Measurements from ENCODE around the gene EDN2.
A peak's percentile ranks its signal among the peaks of the same experiment; 100 is the strongest.

EDN2 gene

DNA sequence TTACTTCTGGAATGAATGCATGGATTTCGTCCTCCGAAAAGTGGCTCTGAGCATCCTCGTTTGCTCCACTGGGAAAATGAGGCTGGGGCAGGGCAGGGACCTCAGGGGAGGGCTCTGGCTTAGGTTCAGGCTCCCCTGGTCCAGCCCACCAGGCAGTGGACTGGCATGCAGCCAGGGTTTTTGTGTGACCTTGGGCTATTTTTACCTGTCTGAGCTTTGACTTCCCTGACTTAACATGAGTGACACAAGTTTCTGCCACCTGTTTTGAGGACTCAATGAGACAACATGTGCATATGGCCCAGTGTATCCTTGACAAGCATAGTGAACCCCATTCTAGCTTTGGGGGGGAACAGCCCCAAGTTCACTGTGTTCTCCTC lies 32.6 kb upstream of the EDN2 start:
- DNase-seq (ENCODE audit: low spot score): no peak

DNA sequence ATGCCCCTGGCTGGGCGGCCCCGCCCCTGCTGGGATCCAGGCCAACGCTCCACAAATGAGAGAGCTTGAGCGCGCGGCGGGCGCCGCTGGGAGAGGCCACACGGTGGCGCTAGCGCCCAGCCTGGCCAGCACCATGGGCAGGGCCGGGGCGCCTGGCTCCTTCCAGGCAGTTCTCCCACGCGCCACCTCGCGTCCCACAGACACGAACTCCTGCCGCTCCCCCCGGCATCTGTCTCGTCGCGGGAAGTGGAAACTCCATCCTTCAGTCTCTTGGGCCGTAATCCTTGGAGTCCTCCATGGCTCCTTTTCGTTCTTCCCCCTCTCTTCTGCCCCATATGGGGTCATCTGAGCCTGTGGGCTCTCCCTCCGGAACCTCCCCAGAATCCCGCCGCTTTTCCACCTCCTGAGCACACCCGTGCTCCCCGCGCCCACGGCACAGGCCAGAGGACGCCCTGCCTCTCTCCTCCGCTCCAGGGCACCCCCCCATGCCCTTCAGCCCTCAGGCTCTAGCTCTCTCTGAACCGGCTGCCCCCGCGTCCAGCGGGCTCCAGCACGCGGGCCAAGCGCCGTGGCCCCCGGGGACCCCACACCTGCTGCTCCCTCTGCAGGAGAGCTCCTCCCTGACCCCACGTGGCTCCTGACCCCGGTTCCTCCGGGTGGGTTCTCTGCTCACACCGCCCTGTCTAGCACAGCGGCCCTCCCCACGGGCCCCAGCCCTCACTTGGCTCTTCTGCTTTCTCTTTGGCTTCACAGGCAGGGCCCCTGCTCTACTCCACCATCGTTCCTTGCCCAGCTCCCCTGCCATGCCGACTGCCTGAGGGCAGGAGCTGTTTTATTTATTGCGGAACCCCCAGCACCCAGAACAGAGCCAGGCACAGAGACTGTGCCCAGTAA lies 31.9 kb upstream of the EDN2 start:
- peak; percentile 41 for DNase-seq (ENCODE audit: low spot score)

DNA sequence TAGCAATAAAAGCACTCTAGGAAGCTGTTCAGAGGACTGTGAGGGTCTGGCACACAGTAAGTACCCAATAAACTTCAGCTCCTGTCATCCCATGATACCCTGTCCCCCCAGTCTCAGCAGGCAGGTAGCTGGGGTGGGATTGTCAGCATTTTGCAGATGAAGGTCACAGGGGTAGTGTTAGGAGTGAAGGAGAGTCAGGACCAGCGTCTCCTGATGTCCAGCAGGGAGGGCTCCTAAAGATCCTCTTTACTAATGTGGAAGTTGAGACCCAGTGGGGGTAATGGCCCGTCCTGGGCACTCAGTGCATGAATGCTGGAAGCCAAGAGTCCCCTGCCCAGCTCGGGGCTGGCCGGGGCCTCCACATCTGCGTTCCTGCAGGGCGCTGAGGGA lies 31.3 kb upstream of the EDN2 start:
- DNase-seq (ENCODE audit: low spot score): no peak

DNA sequence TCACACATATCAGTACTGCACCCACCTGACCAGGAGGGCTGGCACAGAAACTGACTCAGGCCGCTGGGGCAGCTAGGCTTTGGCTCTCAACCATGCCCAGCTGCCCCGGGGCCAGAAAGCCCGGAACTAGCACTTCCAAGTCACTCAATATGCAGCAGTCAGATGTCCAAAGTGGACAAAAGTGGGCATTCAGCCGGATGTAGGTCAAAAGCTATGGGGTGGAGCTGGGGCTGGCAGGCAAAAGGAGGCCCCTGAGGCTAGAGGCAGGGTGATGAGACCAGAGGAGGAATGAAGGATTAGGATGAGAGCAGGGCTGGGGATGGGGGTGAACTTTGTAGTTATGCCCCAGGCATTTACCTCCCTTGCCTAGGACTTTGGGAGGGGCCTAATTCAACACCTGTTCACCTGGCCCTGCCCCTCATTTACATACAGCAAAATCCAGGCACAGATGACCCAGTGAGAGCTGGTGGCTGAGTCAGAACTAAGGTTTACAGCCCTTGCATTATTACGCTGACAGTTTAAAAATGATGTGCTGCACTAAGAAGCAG lies 30.7 kb upstream of the EDN2 start:
- no peak for DNase-seq (ENCODE audit: low spot score)

DNA sequence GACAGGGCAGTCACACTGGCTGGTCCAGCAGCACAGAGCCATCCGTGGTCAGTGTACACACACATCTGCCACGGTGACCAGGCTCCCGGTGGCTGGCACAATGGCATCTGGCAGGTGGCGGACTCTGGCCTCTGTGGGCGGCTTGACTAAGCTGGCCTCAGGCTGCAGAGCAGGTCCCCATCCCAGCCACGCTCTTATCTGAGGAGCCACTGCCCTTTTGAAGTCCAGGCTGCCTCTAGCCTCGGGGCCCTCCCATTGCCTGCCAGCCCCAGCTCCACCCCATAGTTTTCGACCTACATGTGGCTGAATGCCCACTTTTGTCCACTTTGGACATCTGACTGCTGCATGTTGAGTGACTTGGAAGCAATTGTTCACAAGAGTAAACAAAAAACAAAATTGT lies 29.9 kb upstream of the EDN2 start:
- no peak for DNase-seq (ENCODE audit: low spot score)

DNA sequence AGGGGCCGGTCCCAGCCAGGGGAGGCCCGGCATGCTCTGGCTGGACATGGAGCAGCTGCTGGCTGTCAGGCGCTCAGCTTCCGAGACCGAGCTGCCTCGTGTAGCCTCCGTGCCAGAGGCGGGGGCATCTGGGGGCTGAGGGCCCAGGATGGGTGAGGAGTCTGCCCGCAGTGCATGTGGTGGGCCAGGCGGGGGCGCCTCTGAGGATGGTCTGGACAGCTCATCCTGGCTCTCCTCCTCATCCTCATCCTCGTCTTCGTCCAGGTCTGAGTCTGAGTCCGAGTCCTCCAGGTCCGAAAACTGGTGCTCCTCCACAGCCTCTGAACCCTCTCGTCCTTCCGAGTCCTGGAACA lies 28.9 kb upstream of the EDN2 start:
- no peak for DNase-seq (ENCODE audit: low spot score)

DNA sequence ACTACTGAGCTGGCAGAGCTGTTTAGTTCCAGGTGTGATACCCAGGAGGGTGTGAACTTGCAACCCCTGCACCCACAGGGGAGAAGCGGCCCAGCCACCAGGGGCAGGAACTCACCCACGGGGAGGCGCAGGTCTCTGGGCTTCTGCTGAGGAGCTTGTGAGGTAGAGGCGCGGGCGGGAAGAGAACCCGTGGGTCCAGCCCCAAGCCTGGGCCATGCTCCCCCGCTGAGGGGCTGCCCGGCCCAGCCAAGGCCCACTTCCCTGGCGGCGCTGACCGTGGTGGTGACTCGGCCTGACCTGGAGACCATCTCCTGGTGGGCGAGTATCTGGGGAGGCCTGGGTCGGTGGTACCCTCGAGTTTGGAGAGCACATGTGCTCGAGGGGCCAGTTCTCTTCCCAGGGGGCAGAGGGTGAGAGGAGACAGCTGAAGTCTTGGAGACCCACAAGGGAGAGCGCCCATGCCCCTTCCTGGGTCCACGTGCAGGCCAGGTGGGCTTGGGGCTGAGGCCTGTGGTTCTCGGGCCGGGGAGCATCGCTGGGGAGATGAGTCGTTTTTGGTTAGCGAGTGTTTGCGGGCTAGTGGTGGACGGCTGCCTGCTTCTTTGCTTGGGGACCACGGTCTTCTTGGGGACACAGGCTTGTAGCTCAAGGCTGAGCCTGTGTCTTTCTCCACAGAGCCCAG lies 28.4 kb upstream of the EDN2 start:
- DNase-seq (ENCODE audit: low spot score): no peak

DNA sequence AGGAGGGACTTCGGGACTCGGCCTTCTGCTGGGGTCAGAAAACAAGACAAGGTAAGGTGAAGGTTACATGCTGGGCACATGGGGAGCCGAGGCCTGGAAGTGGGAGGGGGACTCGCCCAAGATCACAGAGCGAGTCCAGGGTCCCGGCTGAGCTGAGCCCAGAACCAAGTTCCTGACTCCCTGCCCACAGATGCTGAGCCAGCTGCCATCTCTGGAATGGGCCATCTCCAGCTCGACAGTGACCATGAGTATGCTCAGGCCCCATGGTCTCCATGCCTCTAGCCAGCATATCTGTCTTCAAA lies 26.7 kb upstream of the EDN2 start:
- no peak for DNase-seq (ENCODE audit: low spot score)

DNA sequence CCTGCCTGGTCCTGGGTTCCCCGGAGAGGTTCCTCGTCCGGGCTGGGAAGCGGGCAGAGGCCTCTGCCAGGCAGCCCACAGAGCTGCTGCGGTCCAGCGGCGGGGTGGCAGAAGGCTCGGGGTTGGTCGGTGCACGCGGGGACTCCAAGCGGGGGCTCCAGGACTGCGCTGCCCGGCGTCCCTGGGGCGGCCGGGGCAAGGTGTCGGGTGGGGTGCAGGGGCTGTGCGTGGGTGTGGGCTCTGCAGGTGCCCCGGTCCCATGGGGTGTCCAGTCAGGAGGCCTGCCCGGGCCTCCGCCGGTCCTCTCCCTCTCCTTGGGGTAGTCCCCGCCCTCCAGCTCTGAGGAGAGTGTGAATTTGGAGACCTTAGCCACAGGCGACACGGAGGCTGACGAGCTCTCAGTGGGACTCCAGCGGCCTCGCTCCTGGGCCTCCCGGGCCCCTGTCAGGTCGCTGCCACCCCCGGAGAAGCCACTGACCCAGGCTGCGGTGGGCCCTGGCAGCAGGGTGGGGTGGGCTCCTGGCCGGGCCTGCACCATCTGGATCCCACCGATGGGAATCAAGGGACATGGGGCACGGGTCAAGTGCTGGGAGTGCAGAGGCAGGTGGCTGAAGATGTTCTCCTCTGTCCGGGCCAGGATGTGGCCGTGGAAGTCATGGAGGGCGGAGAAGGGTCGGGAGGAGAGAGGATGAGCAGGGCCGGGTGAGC lies 26.2 kb upstream of the EDN2 start:
- DNase-seq (ENCODE audit: low spot score): no peak

DNA sequence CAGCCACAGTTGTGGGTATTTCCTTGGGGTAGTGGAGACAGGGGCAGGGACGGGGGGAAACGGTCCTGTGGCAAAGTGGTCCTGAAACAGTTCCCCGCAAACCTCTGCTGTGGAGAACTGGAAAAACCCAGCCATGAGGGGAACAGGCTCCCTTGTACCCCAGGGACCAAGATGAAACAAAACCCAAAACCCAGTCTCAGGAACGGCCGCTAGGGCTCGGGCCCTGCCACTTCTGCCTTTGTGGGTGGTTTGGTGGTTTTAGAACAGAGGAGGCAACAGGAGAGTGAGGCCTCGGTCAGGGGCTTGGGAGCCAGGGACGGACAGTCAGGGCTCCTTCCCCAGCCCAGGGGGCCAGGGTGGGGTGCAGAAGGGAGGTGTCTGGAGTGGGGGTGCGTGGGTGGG lies 24.8 kb upstream of the EDN2 start:
- DNase-seq (ENCODE audit: low spot score): no peak

DNA sequence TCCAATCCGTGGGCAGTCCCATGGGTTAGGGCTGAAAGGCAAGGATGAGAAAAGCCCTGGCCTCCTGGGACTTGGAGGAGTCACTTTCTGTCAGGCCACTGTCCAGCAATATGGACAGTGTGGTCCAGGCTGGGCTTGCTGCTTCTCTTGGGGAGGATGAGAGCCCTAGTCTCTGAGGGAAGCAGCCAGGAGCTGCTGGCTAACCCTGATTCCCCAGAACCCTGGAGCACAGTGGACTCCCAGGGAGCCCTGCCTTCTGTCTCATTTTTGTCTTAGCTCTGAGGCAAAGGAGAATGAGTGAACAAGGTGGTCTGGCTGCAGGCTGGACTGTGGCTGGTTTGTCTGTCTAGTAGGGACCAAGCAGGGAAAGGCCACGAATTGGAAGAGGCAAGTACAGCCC lies 23.8 kb upstream of the EDN2 start:
- no peak for DNase-seq (ENCODE audit: low spot score)

DNA sequence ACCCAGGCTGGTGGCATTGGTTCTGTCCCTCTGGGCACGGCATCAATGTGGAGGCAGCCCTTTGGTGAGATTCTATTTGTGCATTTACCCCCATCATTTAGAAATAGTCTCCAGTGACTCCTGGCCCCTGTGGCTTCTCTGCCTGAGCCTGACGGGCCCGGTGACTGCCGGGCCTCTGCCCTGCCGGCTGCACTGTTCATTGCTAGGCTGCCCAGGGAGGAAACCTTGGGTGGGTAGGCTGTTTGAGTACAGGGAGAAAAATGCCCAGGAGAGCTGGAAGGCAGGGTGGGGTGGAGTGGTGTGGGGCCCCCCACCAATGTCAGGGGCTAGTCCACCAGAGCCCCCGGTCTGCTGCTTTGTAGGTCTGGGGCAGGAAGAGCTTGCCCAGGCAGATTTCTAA lies 23.4 kb upstream of the EDN2 start:
- DNase-seq (ENCODE audit: low spot score): no peak

DNA sequence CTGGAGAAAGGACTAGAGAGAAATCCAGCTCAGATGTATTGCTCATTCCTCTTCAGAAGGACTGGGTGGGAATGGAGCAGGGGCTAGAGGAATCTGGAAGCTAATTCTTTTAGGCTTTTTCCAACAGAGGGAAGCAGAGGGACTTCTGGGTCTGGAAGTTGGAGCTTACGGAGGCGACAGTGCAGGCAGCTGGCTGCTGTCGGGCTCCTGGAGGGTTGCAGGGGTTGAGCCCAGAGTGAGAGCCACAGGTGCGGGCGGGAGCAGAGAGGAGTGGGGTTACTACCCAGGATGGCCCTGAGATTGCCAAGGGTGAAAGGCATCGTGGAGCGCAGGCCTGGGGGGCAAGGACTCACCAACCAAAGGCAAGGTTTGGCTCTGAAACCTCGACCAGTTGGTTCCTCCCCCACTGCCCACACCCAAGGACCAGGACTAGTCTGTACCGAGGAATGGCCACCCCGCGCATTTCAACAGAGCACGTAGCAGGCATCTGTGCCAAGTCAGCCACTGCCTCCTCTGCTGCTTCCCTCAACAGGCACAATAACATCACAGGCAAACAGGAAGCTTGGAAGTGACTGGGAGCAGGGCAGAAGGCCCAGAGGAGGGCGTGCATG lies 22.7 kb upstream of the EDN2 start:
- DNase-seq (ENCODE audit: low spot score): no peak

DNA sequence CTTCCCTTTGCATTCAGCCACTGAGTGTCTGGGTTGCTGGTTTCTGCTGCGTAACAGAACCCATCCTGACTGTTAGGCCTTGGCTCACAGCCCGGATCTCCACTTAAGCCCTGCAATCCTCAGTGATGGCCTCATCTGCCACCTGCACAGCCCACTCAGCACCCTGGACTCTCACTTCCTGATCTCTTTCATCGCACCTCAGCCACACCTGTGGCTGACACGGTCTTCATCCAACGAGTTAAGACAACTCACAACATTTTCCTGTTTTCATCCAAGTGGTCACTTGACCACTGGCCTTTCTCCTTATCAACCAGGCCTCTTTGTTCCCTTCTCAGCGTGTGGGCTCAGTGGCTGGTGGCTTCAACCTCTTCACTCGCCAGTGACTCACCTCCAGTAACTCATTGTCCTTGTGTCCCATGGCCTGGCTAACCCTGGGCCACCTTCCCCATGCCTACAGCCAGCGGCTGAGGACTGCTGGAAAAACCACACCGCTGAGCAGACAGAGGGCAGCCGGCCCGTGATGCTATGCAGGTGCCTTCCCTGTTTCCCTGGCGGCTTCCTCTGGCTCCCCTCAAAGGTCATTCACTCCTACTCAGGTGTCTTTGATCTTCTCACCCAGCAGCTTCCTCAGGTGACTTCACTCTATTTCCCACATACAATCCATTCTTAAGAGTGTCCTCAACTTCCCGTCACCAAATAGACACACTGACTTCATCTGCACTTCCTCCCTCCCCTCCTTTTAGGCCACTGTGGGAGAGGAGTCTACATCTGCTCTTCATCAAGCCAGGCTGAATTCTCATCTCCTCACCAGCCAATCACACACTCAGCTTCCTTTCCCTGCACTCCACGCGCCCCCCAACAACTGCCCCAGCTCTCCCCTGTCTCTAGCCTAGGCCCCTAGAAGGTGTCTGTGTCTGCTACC lies 19.9 kb upstream of the EDN2 start:
- no peak for DNase-seq (ENCODE audit: low spot score)

DNA sequence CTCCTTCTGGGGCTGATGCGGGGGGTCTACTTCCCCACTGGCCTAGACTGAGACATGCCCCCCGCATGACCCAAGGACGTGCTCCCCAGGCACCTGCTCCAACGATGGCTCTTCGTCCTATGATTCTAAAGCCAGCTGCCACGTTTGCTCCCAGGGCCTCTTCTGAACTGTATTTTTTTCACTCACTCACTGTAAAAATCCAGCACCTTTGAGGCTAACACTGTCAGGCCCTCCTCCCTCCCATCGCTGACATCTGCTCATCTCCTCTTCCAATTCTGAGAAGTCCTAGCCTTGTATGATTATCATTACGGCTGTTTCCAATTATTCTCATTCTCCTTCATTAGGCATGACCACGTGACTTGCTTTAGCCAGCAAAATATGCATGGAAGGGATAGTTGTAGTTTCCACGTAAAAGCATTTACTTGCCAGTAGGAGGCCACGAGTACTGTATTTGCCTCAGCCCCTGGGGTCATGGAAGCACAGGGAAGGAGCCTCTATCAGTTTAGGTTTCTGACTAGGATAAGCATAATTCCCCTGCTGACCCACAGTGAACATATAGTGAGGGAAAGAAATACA lies 19.1 kb upstream of the EDN2 start:
- no peak for DNase-seq (ENCODE audit: low spot score)

DNA sequence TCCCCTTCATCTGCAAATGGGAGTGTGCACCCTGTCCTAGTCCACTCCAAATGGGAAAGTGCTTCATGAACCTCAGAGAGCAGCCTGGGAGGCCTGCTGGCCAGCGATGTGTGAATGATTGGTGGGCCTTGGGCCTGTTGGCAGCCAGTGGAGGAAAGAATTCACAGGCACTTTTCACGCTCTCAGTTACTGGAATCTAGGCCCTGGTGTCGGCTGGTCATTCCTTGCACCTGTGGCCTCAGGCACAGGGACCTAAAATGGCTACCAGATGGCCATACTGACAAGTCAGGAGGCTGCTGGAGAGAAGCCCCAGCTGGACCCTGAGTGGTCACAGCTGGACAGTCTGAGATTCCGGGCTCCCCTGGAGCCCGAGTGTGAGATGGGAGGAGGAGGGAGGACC lies 18.4 kb upstream of the EDN2 start:
- no peak for DNase-seq (ENCODE audit: low spot score)

DNA sequence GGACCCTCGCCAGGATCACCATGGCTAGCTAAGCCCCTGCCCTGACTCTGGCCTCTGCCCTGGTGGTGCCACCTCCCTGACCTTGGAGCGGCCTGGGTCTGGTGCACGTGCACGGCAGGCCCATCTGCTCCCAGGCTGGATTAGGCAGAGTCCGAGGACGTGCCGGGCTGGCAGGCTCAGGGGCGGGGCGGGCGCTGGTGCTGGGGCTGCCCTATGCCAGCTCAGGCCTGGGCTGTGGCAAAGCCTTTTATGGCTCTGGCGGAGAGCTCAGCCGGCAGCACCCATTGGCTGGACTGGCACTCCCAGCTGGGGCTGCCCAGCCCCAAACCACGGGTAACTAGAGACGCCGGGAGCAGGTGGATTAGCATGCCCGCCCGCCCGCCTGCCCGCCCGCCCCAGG lies 17.1 kb upstream of the EDN2 start:
- no peak for DNase-seq (ENCODE audit: low spot score)

DNA sequence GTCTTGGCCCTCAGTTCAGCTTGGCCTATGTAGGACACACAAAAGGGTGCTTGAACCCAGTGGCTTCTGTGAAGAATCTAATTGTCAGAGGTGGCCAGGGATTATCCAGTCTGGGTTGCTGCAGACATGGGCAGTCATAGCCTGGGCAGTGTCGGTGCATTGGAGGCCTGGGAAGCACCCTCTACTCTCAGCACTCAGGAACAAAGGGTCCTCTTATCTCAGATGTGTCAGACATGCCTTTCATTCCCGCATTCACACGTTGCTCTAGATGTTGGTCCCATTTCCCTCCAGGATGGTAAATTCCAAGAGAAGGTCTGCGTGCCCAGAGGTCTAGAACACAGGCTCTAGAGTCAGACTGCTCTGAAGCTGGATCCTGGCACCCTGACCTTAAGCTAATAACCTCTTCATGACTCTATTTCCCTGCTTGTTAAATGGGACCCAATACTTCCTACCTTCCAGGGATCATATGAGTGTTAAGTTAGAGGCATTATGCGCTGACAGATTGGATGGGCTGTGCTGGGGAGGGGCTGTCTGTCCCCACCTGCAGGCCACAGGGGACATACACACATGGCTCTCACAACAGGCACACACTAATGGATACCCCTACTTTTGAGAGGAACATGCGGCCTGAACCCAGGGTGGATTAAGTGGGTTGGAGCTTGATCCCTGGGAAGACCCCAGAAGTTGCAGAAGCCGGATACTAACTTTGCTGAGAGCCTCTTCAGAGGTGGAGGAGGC lies 16.5 kb upstream of the EDN2 start:
- DNase-seq (ENCODE audit: low spot score): no peak

DNA sequence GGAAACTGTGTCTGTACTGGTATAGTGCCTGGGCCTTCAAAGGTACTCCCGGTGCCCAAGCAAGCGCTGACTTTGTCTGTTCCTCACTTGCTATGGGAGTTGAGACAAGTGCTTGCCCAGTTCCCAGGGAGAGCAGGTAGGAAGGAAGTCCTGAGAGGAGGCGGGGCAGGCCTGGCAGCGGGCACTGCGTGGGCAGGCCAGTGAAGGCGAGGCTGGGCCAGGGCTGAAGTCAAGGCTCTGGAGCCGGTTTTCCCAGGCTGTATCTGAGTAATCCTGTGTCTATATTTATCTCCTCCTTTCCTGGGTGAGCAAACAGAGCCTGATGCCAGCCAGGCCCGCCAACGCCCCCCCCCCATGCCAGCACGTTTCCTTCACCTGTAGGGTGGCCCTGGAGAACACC lies 15.9 kb upstream of the EDN2 start:
- no peak for DNase-seq (ENCODE audit: low spot score)

DNA sequence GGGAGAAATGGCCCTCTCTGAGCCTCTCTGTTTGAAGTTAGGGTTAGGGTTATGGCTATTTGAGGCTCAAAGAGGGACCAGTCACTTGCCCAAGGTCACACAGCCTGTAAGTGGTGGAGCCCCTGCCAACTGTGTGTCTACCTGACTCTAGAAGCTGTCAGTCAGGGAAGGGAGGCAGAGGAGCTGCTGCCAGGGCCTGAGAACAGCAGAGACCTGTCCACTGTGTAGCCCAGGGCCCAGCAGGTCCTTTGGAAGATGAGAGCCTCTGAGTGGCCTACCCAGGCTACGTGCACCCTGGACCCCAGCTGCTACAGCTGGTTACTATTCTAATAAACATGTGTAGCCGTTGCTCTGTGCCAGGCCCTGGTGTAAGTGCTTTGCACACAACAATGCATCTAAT lies 15.1 kb upstream of the EDN2 start:
- no peak for DNase-seq (ENCODE audit: low spot score)

DNA sequence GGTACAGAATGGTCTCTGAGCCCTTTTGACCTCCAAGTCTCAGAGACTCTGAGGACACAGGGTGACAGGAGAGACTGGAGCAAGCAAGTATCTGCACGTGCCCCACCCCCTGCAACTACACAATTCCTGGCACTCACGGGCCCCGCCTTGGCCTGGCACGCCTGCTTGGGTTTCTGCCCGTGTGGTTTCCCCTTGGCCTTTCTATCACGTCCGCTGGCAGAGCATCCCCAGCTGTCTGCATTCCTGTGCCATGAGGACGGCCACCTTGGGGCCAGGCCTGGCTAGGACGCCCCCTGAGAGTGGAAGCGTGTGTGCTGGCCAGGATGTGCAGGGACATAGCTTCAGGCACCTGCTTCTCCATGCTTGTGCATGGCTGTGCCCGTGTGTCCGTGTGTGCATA lies 14.3 kb upstream of the EDN2 start:
- no peak for DNase-seq (ENCODE audit: low spot score)

Measured in CD4-positive, alpha-beta T cell treated with Interleukin-15 for 4 hours (primary cell).